ENCODE data around the gene ST6GAL1.

The ST6GAL1 gene

GRCh38 chr3:186935133-186935532 is 4.8 kb downstream of the ST6GAL1 start:
- no peak overlapping the region for H3K4me3 ChIP-seq (ENCODE audit: low read depth, low read length)
- TF ChIP-seq CTCF (IDR thresholded peaks at IDR 0.05; ENCODE audit: insufficient read depth, low read depth, low read length, missing control alignments) = no peak
- no peak for DNase-seq (ENCODE audit: low read depth)

- DNase-seq (ENCODE audit: low read depth) = no peak
- no peak overlapping the region for H3K4me3 ChIP-seq (ENCODE audit: low read depth, low read length)
- no peak for TF ChIP-seq CTCF (IDR thresholded peaks at IDR 0.05; ENCODE audit: insufficient read depth, low read depth, low read length, missing control alignments)
Measured at GRCh38 chr3:186937017-186937875, 6.9 kb downstream of the ST6GAL1 start.

- DNase-seq (ENCODE audit: low read depth) = no peak
- no peak for TF ChIP-seq CTCF (IDR thresholded peaks at IDR 0.05; ENCODE audit: insufficient read depth, low read depth, low read length, missing control alignments)
- H3K4me3 ChIP-seq (ENCODE audit: low read depth, low read length) = no peak overlapping the region
Measured at GRCh38 chr3:186938716-186939115, 8.4 kb downstream of the ST6GAL1 start.

GRCh38 chr3:186939536-186939935 is 9.2 kb downstream of the ST6GAL1 start:
- TF ChIP-seq CTCF (IDR thresholded peaks at IDR 0.05; ENCODE audit: insufficient read depth, low read depth, low read length, missing control alignments) = no peak
- no peak overlapping the region for H3K4me3 ChIP-seq (ENCODE audit: low read depth, low read length)
- no peak for DNase-seq (ENCODE audit: low read depth)

GRCh38 chr3:186940967-186941366 is 10.6 kb downstream of the ST6GAL1 start:
- no peak for DNase-seq (ENCODE audit: low read depth)
- no peak for TF ChIP-seq CTCF (IDR thresholded peaks at IDR 0.05; ENCODE audit: insufficient read depth, low read depth, low read length, missing control alignments)
- no peak overlapping the region for H3K4me3 ChIP-seq (ENCODE audit: low read depth, low read length)

- TF ChIP-seq CTCF (IDR thresholded peaks at IDR 0.05; ENCODE audit: insufficient read depth, low read depth, low read length, missing control alignments) = no peak
- no peak for DNase-seq (ENCODE audit: low read depth)
- no peak overlapping the region for H3K4me3 ChIP-seq (ENCODE audit: low read depth, low read length)
Measured at GRCh38 chr3:186942168-186942567, 11.8 kb downstream of the ST6GAL1 start.
